K562 (cell line): ENCODE measurements around the gene RARG. TPM values are rescaled to one million over a fixed set of nuclear protein-coding genes. Genes with fewer than 3 reads are reported as not detected.
A peak's percentile ranks its signal among the peaks of the same experiment; 100 is the strongest.

Source experiments
- DPF2 ChIP-seq: fragments of 450-650 bp; IDR thresholded peaks from 2 replicates; pipeline ENCODE4 v1.6.1; 2016
- EHMT2 ChIP-seq: fragments of 450-650 bp; IDR thresholded peaks from 2 replicates; pipeline ENCODE4 v1.6.1; 2018; ENCODE audit warnings: antibody characterized with exemption
- ESRRA ChIP-seq: fragments of 450-650 bp; IDR thresholded peaks from 2 replicates; pipeline ENCODE4 v1.6.1; 2014; ENCODE audit warnings: low read depth, mild to moderate bottlenecking, moderate library complexity, borderline replicate concordance
- FOXM1 ChIP-seq, 2 experiments: fragments of 450-650 bp in 1 of 2; sonication (generic) in 1 of 2; formaldehyde crosslinking in 1 of 2; IDR thresholded peaks; 2 replicates each; pipeline versions ENCODE4 v1.6.1 to v1.9.0; 2017 to 2022; ENCODE audit warnings: low read depth in 2 of 2, mild to moderate bottlenecking in 2 of 2, missing genetic modification reagents in 1 of 2, moderate library complexity in 1 of 2
- KDM1A ChIP-seq, 2 experiments: fragments of 450-650 bp; IDR thresholded peaks; 2 replicates each; pipeline ENCODE4 v1.6.1; 2016; ENCODE audit warnings: mild to moderate bottlenecking in 2 of 2
- MIER1 ChIP-seq: fragments of 450-650 bp; IDR thresholded peaks from 2 replicates; pipeline ENCODE4 v1.6.1; 2016; ENCODE audit warnings: antibody characterized with exemption, mild to moderate bottlenecking, low read depth
- MTA2 ChIP-seq: fragments of 450-650 bp; IDR thresholded peaks from 2 replicates; pipeline ENCODE4 v1.6.1; 2016; ENCODE audit warnings: low read depth
- NBN ChIP-seq: fragments of 450-650 bp; IDR thresholded peaks from 2 replicates; pipeline ENCODE4 v1.6.1; 2016; ENCODE audit warnings: low read depth, mild to moderate bottlenecking
- NFIC ChIP-seq: fragments of 450-650 bp; IDR thresholded peaks from 2 replicates; pipeline ENCODE4 v1.6.1; 2017; ENCODE audit warnings: mild to moderate bottlenecking, inconsistent platforms
- ZNF561 ChIP-seq: fragments of 450-650 bp; formaldehyde crosslinking; conservative IDR thresholded peaks from 2 replicates; pipeline ENCODE4 v1.4.0; 2020; ENCODE audit warnings: mild to moderate bottlenecking, moderate library complexity
- ZNF589 ChIP-seq: fragments of 200-800 bp; sonication (Bioruptor generic); IDR thresholded peaks from 2 replicates; pipeline ENCODE4 v1.6.1; 2016; ENCODE audit warnings: low read depth, missing genetic modification characterization, missing compliant biosample characterization
- polyA plus RNA-seq, 8 experiments: library from polyadenylated mRNA; depleted of rRNA in 4 of 8; stranded (reverse) in 5 of 8; unstranded in 3 of 8; fragments of >200 nt; fragmentation: Nextera tagmentation in 2 of 8; fragmentation: Illumina TruSeq in 1 of 8; extraction: Ambion mirVana in 2 of 8; extraction: Trizol in 1 of 8; gene quantifications; 2 replicates each; pipeline versions ENCODE4 v1.2.1 to v1.2.3, GENCODE V29; 2011 to 2014; ENCODE audit warnings: inconsistent platforms in 1 of 8, missing spikeins in 1 of 8
- total RNA-seq, 7 experiments: library from RNA; depleted of rRNA in 6 of 7; stranded (reverse); fragments of >200 nt in 6 of 7; fragmentation: Illumina TruSeq in 2 of 7; extraction: Trizol in 2 of 7; gene quantifications; 2 replicates each; pipeline versions ENCODE4 v1.2.1 to v1.2.3, GENCODE V29; 2011 to 2021; ENCODE audit warnings: low replicate concordance in 1 of 7
- TF ChIP-seq, protein P1 (sequence below), 2 experiments: fragments of 450-650 bp; IDR thresholded peaks; 2 replicates each; pipeline ENCODE4 v1.6.1; 2016

RARG gene
- total and polyA plus RNA-seq, 9 of the 15 experiments (the other 6 are each of a cell fraction or from before 2014, with no cell fraction given): 0.18 to 7.6 (median 3.8) TPM

DNA sequence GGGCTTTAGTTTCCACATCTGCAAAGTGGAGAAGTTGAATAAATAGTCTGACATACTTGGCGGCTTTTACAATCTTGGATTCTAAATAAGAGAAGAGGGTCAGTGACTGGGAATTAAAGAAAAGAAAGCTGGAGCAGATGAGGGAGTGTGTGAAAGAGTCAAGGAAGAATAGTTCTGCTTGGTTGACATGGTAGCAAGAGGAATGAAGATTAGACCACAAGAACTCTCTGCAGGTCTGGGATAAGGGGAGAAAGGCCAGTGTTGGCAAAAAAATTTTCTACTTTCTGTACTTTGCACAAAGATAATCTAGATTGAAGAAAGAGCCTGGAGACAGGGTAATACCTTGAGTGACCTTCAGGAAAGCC is 30.9 kb downstream of the RARG start (continued):
- TF ChIP-seq, protein P1, sequence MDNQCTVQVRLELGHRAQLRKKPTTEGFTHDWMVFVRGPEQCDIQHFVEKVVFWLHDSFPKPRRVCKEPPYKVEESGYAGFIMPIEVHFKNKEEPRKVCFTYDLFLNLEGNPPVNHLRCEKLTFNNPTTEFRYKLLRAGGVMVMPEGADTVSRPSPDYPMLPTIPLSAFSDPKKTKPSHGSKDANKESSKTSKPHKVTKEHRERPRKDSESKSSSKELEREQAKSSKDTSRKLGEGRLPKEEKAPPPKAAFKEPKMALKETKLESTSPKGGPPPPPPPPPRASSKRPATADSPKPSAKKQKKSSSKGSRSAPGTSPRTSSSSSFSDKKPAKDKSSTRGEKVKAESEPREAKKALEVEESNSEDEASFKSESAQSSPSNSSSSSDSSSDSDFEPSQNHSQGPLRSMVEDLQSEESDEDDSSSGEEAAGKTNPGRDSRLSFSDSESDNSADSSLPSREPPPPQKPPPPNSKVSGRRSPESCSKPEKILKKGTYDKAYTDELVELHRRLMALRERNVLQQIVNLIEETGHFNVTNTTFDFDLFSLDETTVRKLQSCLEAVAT (IDR thresholded peaks at IDR 0.05): peak in 1 of 2 experiments; percentile 91; a peak in 2 of 4 replicates
- peak; percentile 70 for TF ChIP-seq MTA2
- peak; percentile 23; the same call in 1 of the 2 replicates for TF ChIP-seq EHMT2
- peak; percentile 57; the same call in 1 of the 2 replicates for TF ChIP-seq MIER1
- TF ChIP-seq DPF2: peak; percentile 85
- TF ChIP-seq KDM1A (IDR thresholded peaks at IDR 0.05): peak; percentile 37 to 47; a peak in 2 of 4 replicates
- TF ChIP-seq ZNF589 (CRISPR knock-in tag): no peak
- 0 out of 2 replicates have a peak, but pooled peaks have one; percentile 22 for TF ChIP-seq FOXM1 (IDR thresholded peaks at IDR 0.05; ENCODE audit: low read depth)
- TF ChIP-seq FOXM1 (CRISPR knock-in tag; IDR thresholded peaks at IDR 0.05; ENCODE audit: low read depth): no peak
- TF ChIP-seq NBN: 0 out of 2 replicates have a peak, but pooled peaks have one; percentile 38
- TF ChIP-seq ESRRA: peak; percentile 52; the same call in 1 of the 2 replicates
- peak; percentile 23; the same call in 1 of the 2 replicates for TF ChIP-seq NFIC
- TF ChIP-seq ZNF561 (CRISPR knock-in tag): no peak
